Thoracic aorta (tissue), 2 donors: ENCODE measurements around the gene WDR7. TPM values are rescaled to one million over a fixed set of nuclear protein-coding genes. Genes with fewer than 3 reads are reported as not detected.

Source experiments
- ATAC-seq: fragments of 150-250 bp; one replicate; pipeline ENCODE4 v1.8.0; 2017; ENCODE audit warnings: low read depth; ENCODE audit not compliant: insufficient number of reproducible peaks, low FRiP score
- DNase-seq: peaks from one replicate; pipeline ENCODE4 v3.0.0-alpha.2; 2020; ENCODE audit warnings: low spot score
- H3K27ac ChIP-seq, 2 donors: fragments of 200-600 bp; sonication (generic); 1 replicate in 1 of 2; 2 replicates in 1 of 2; pipeline ENCODE4 v1.5.1; 2016; ENCODE audit warnings: mild to moderate bottlenecking in 2 of 2, moderate library complexity in 2 of 2
- H3K27me3 ChIP-seq: fragments of 200-600 bp; sonication (generic); replicated peaks from 2 replicates; pipeline ENCODE4 v1.6.0; 2016; ENCODE audit warnings: mild to moderate bottlenecking; ENCODE audit not compliant: insufficient read depth
- H3K36me3 ChIP-seq: fragments of 200-600 bp; sonication (generic); one replicate; pipeline ENCODE4 v1.5.1; 2016
- H3K4me1 ChIP-seq, 2 donors: fragments of 200-600 bp; sonication (generic); 1 replicate in 1 of 2; 2 replicates in 1 of 2; pipeline versions ENCODE4 v1.5.1 to v1.6.0; 2016; ENCODE audit warnings: low read depth in 2 of 2, mild to moderate bottlenecking in 1 of 2; ENCODE audit not compliant: control insufficient read depth in 1 of 2
- H3K4me3 ChIP-seq: fragments of 200-600 bp; sonication (generic); 2 replicates; pipeline ENCODE4 v1.5.1; 2016; ENCODE audit warnings: mild to moderate bottlenecking
- H3K9me3 ChIP-seq: fragments of 200-600 bp; sonication (generic); 2 replicates; pipeline ENCODE4 v1.5.1; 2016
- total RNA-seq, 2 donors: library from RNA; depleted of rRNA; stranded (reverse); fragments of >200 nt; gene quantifications; one replicate each; pipeline versions ENCODE4 v1.1.0 to v1.2.3, GENCODE V29; 2016
- TF ChIP-seq, protein P1 (sequence below): fragments of 200-600 bp; sonication (generic); IDR thresholded peaks from one replicate; pipeline ENCODE4 v1.5.1; 2019; ENCODE audit warnings: antibody characterized with exemption

WDR7 gene
- total RNA-seq, 2 donors from 2014 or later: 33.2 to 73.1 TPM

GRCh38 chr18:56658261-56658660 is 7.1 kb downstream of the WDR7 start:
- Histone ChIP-seq H3K4me1 (no peaks in the 10 kb centered on the region), H3K27me3 (no peaks in the 10 kb centered on the region), H3K36me3 (no peaks in the 10 kb centered on the region), H3K4me3 (no peak overlapping the region), H3K27ac (no peak overlapping the region), H3K9me3 (no peaks in the 10 kb centered on the region)
- DNase-seq (no peak), ATAC-seq (no peak)
- TF ChIP-seq, protein P1, sequence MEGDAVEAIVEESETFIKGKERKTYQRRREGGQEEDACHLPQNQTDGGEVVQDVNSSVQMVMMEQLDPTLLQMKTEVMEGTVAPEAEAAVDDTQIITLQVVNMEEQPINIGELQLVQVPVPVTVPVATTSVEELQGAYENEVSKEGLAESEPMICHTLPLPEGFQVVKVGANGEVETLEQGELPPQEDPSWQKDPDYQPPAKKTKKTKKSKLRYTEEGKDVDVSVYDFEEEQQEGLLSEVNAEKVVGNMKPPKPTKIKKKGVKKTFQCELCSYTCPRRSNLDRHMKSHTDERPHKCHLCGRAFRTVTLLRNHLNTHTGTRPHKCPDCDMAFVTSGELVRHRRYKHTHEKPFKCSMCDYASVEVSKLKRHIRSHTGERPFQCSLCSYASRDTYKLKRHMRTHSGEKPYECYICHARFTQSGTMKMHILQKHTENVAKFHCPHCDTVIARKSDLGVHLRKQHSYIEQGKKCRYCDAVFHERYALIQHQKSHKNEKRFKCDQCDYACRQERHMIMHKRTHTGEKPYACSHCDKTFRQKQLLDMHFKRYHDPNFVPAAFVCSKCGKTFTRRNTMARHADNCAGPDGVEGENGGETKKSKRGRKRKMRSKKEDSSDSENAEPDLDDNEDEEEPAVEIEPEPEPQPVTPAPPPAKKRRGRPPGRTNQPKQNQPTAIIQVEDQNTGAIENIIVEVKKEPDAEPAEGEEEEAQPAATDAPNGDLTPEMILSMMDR: no peak

DNA sequence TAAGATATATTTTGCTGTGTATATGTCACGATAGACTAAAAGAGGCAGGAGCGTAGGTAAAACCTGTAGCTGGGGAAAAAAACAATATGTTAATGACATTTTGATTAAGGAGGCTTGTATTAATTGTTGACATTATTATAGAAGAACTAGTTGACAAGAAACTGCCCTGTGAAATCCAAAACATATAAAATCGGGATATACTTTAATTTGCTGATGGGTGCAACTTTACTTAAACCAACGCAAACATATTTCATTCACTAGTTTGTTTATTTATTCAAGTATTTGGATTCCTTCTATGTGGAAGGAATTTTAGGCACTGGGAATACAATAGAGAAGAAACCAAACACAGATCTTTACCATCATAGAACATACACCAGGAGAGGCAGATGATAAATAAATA is 8.0 kb downstream of the WDR7 start:
- DNase-seq (no peak), ATAC-seq (no peak)
- Histone ChIP-seq H3K36me3 (no peaks in the 10 kb centered on the region), H3K27ac (no peak overlapping the region), H3K4me3 (no peak overlapping the region), H3K9me3 (no peaks in the 10 kb centered on the region), H3K4me1 (no peaks in the 10 kb centered on the region), H3K27me3 (no peaks in the 10 kb centered on the region)
- TF ChIP-seq, protein P1: no peak

GRCh38 chr18:56660655-56661054 is 9.5 kb downstream of the WDR7 start:
- no peaks in the 10 kb centered on the region for H3K9me3 ChIP-seq
- TF ChIP-seq, protein P1: no peak
- no peak for ATAC-seq
- no peaks in the 10 kb centered on the region for H3K27me3 ChIP-seq
- DNase-seq: no peak
- no peaks in the 10 kb centered on the region for H3K36me3 ChIP-seq
- H3K4me1 ChIP-seq: no peaks in the 10 kb centered on the region
- H3K27ac ChIP-seq: no peak overlapping the region
- no peak overlapping the region for H3K4me3 ChIP-seq

- Histone ChIP-seq H3K9me3 (no peaks in the 10 kb centered on the region), H3K4me3 (no peak overlapping the region), H3K4me1 (no peaks in the 10 kb centered on the region), H3K27me3 (no peaks in the 10 kb centered on the region), H3K27ac (no peak overlapping the region), H3K36me3 (no peaks in the 10 kb centered on the region)
- no peak for DNase-seq
- TF ChIP-seq, protein P1: no peak
- no peak for ATAC-seq
Observed at GRCh38 chr18:56661360-56662062, 10.4 kb downstream of the WDR7 start.

- ATAC-seq (no peak), DNase-seq (no peak)
- Histone ChIP-seq H3K4me1 (peaks cover 0 to under 1% of the 10 kb centered on the region in 2 donors), H3K9me3 (no peaks in the 10 kb centered on the region), H3K4me3 (no peak overlapping the region), H3K27ac (no peak overlapping the region), H3K27me3 (no peaks in the 10 kb centered on the region), H3K36me3 (no peaks in the 10 kb centered on the region)
- TF ChIP-seq, protein P1: no peak
Observed at GRCh38 chr18:56662063-56662408, 10.9 kb downstream of the WDR7 start.
